ENCODE results near the gene WDR19. TPM values are rescaled to one million over a fixed set of nuclear protein-coding genes. Genes with fewer than 3 reads are reported as not detected.
"Not testable (repeated sequence)": the region's sequence is repeated elsewhere in the genome, so short reads cannot be mapped to it uniquely, and the experiment has no call there.

The WDR19 gene
- total RNA-seq, 2 experiments from 2014 or later, result 14.5 to 16.7 TPM

DNA sequence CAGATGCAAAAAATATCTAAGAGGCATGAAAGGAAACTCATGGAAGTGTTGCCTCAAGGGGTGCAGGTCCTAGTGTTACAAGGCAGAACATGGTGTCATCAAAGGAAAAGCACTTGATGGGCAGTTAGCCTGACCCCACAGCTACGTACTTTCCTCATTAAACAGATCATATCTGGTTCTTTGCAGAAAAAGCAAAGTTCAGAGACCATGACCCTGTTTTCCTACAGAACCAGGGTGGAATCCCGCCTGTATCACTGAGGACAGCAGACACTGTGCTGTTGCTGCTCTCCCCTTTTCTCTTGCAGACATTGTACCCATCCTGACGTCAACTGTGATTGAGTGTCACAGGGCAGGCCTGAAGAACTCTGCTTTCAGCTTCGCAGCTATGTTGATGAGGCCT lies 92.2 kb downstream of the WDR19 start:
- Histone ChIP-seq H3K27ac (ENCODE audit: low read depth in 1 of 2, low read length in 2 of 2) (no peak overlapping the region), H3K27me3 (ENCODE audit: control insufficient read depth in 1 of 2, insufficient read depth in 2 of 2, low read length in 2 of 2) (no peaks in the 10 kb centered on the region), H3K36me3 (ENCODE audit: insufficient read depth, low read length) (peaks cover 8% of the 10 kb centered on the region), H3K9me3 (ENCODE audit: control insufficient read depth in 1 of 2, insufficient read depth in 1 of 2, low read length in 2 of 2) (no peaks in the 10 kb centered on the region), H3K4me1 (ENCODE audit: insufficient read depth, low read length) (no peaks in the 10 kb centered on the region), H3K4me3 (ENCODE audit: low read length) (no peak overlapping the region)
- Mint-ChIP-seq H3K4me1 (ENCODE audit: low read depth) (no peaks in the 10 kb centered on the region), H3K9me3 (no peaks in the 10 kb centered on the region), H3K27ac (no peak overlapping the region), H3K4me3 (no peak overlapping the region), H3K27me3 (no peaks in the 10 kb centered on the region), H3K36me3 (ENCODE audit: low read depth) (peaks cover 69% of the 10 kb centered on the region)
- intact Hi-C loops (cut with DNase I, micrococcal nuclease), result no loop called here
- ChIA-PET CTCF (no interaction called here), POLR2A (no interaction called here)
- TF ChIP-seq, protein P1, sequence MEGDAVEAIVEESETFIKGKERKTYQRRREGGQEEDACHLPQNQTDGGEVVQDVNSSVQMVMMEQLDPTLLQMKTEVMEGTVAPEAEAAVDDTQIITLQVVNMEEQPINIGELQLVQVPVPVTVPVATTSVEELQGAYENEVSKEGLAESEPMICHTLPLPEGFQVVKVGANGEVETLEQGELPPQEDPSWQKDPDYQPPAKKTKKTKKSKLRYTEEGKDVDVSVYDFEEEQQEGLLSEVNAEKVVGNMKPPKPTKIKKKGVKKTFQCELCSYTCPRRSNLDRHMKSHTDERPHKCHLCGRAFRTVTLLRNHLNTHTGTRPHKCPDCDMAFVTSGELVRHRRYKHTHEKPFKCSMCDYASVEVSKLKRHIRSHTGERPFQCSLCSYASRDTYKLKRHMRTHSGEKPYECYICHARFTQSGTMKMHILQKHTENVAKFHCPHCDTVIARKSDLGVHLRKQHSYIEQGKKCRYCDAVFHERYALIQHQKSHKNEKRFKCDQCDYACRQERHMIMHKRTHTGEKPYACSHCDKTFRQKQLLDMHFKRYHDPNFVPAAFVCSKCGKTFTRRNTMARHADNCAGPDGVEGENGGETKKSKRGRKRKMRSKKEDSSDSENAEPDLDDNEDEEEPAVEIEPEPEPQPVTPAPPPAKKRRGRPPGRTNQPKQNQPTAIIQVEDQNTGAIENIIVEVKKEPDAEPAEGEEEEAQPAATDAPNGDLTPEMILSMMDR (IDR thresholded peaks at IDR 0.05), result no peak
- DNase-seq, result no peak
- no peak for ATAC-seq (ENCODE audit: poor library complexity)

DNA sequence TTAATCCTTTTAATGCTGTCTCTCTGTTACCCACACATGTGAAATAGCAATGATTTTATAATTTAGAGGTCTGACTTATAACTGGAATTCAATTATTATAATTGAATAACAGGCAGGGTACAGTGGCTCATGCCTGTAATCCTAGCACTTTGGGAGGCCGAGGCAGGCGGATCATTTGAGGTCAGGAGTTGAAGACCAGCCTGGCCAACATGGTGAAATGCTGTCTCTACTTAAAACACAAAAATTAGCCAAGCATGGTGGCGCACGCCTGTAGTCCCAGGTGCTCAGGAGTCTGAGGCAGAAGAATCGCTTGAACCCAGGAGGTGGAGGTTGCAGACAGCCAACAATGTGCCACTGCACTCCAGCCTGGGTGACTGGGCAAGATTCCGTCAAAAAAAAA lies 95.3 kb downstream of the WDR19 start:
- H3K27ac ChIP-seq (ENCODE audit: low read depth in 1 of 2, low read length in 2 of 2); H3K27me3 ChIP-seq (ENCODE audit: control insufficient read depth in 1 of 2, insufficient read depth in 2 of 2, low read length in 2 of 2); CTCF ChIA-PET; H3K4me3 Mint-ChIP-seq; H3K27ac Mint-ChIP-seq; H3K9me3 ChIP-seq (ENCODE audit: control insufficient read depth in 1 of 2, insufficient read depth in 1 of 2, low read length in 2 of 2); H3K36me3 ChIP-seq (ENCODE audit: insufficient read depth, low read length); H3K4me1 ChIP-seq (ENCODE audit: insufficient read depth, low read length); H3K9me3 Mint-ChIP-seq; H3K4me3 ChIP-seq (ENCODE audit: low read length); H3K4me1 Mint-ChIP-seq (ENCODE audit: low read depth); ATAC-seq (ENCODE audit: poor library complexity); POLR2A ChIA-PET; H3K27me3 Mint-ChIP-seq; intact Hi-C loops (cut with DNase I, micrococcal nuclease); DNase-seq: not testable (repeated sequence)
- peaks cover 57% of the 10 kb centered on the region for H3K36me3 Mint-ChIP-seq (ENCODE audit: low read depth)

DNA sequence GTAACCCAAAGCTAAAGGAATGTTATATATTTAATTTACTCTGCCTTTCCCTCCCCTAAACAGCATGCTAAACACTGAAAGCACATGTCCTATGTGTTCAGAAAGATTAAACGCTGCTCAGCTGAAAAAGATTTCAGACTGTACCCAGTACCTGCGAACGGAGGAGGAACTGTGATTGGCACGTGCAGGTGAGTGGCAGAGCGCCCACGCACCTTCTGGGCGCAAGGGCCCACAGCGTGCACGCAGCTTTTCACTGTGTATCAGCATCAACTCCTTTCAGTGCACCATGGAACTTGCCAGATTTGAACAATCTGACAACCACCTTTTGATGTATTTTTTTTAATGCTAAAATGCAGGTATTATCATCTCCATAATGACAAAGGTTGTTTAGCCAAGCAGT lies 96.1 kb downstream of the WDR19 start:
- Histone ChIP-seq H3K27me3 (ENCODE audit: control insufficient read depth in 1 of 2, insufficient read depth in 2 of 2, low read length in 2 of 2) (no peaks in the 10 kb centered on the region), H3K9me3 (ENCODE audit: control insufficient read depth in 1 of 2, insufficient read depth in 1 of 2, low read length in 2 of 2) (no peaks in the 10 kb centered on the region), H3K4me1 (ENCODE audit: insufficient read depth, low read length) (no peaks in the 10 kb centered on the region), H3K36me3 (ENCODE audit: insufficient read depth, low read length) (peaks cover 2% of the 10 kb centered on the region), H3K4me3 (ENCODE audit: low read length) (no peak overlapping the region), H3K27ac (ENCODE audit: low read depth in 1 of 2, low read length in 2 of 2) (no peak overlapping the region)
- no peak overlapping the region for H3K4me3 Mint-ChIP-seq
- TF ChIP-seq, protein P1 (IDR thresholded peaks at IDR 0.05), result no peak
- intact Hi-C loops (cut with DNase I, micrococcal nuclease), result no loop called here
- no peak overlapping the region for H3K27ac Mint-ChIP-seq
- POLR2A ChIA-PET, result no interaction called here
- H3K27me3 Mint-ChIP-seq, result no peaks in the 10 kb centered on the region
- DNase-seq (no peak), ATAC-seq (ENCODE audit: poor library complexity) (no peak)
- H3K36me3 Mint-ChIP-seq (ENCODE audit: low read depth), result peaks cover 55% of the 10 kb centered on the region
- no peaks in the 10 kb centered on the region for H3K4me1 Mint-ChIP-seq (ENCODE audit: low read depth)
- no peaks in the 10 kb centered on the region for H3K9me3 Mint-ChIP-seq
- CTCF ChIA-PET, result no interaction called here

DNA sequence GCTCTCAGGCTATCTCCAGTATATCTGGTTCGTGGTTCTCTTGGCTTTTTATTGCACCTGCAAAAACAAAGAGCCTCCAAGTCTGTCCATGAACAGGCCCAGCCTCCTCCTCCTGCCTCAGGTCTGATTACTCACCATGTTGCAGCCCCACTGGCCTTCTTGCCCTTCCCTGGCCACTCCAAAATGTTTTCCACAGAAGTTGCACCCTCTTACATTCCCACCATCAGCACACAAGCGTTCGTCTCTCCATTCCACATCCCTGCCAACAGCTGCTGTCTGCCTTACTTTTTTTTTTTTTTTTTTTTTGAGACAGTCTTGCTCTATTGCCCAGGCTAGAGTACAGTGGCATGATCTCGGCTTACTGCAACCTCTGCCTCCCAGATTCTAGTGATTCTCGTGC lies 97.1 kb downstream of the WDR19 start:
- H3K27me3 ChIP-seq (ENCODE audit: control insufficient read depth in 1 of 2, insufficient read depth in 2 of 2, low read length in 2 of 2), result no peaks in the 10 kb centered on the region
- CTCF ChIA-PET, result interaction anchor here (0.7 kb wide), 1 partner anchor 86 kb away, joined by 3 read pairs; no protein-coding TSS in a partner anchor
- H3K27ac Mint-ChIP-seq, result no peak overlapping the region
- H3K4me3 ChIP-seq (ENCODE audit: low read length), result no peak overlapping the region
- intact Hi-C loops (cut with DNase I, micrococcal nuclease), result no loop called here
- no peak overlapping the region for H3K4me3 Mint-ChIP-seq
- no peaks in the 10 kb centered on the region for H3K27me3 Mint-ChIP-seq
- no peaks in the 10 kb centered on the region for H3K9me3 Mint-ChIP-seq
- TF ChIP-seq, protein P1 (IDR thresholded peaks at IDR 0.05), result no peak
- no peaks in the 10 kb centered on the region for H3K36me3 ChIP-seq (ENCODE audit: insufficient read depth, low read length)
- H3K4me1 ChIP-seq (ENCODE audit: insufficient read depth, low read length), result no peaks in the 10 kb centered on the region
- POLR2A ChIA-PET, result no interaction called here
- DNase-seq (no peak), ATAC-seq (ENCODE audit: poor library complexity) (no peak)
- peaks cover 52% of the 10 kb centered on the region for H3K36me3 Mint-ChIP-seq (ENCODE audit: low read depth)
- no peaks in the 10 kb centered on the region for H3K9me3 ChIP-seq (ENCODE audit: control insufficient read depth in 1 of 2, insufficient read depth in 1 of 2, low read length in 2 of 2)
- H3K4me1 Mint-ChIP-seq (ENCODE audit: low read depth), result no peaks in the 10 kb centered on the region
- no peak overlapping the region for H3K27ac ChIP-seq (ENCODE audit: low read depth in 1 of 2, low read length in 2 of 2)

All from CD4-positive, alpha-beta T cell (primary cell).